K562 (cell line): Measurements from ENCODE around the gene COL24A1. TPM values are rescaled to one million over a fixed set of nuclear protein-coding genes. Genes with fewer than 3 reads are reported as not detected.

Source experiments
- ATAC-seq: fragments of 200-7000 bp; cut with Tn5 transposase; 3 replicates; pipeline ENCODE4 v1.9.1; 2020; ENCODE audit warnings: moderate library complexity
- BruUV-seq: library from RNA; stranded (reverse); fragments of 400-500 nt; replicated peaks from 2 replicates; lab custom pipeline; 2021; lab: Mats Ljungman, UMichigan
- CTCF ChIA-PET: fragments of 300-600 bp; formaldehyde crosslinking; extraction: SDS; loops from one replicate; lab custom pipeline; 2021; ENCODE audit warnings: low intra/inter-chr PET ratio; lab: Yijun Ruan, JAX
- POLR2A ChIA-PET: fragments of 300-600, 350-650 bp; sonication (Branson Sonifier 250); formaldehyde crosslinking; extraction: SDS; loops from one replicate; lab custom pipeline; 2021; ENCODE audit warnings: antibody characterized with exemption, inconsistent platforms; lab: Yijun Ruan, JAX
- DNase-seq, 4 experiments: peaks; one replicate each; pipeline versions ENCODE4 v3.0.0 to v3.0.0-alpha.2; 2011 to 2018; ENCODE audit warnings: low spot score in 3 of 4, mixed read lengths in 3 of 4; ENCODE audit errors: extremely low read depth in 1 of 4
- FAIRE-seq: peaks from 2 replicates; lab custom pipeline; 2011; peaks lifted over from hg19 to GRCh38; lab: Jason Lieb, UNC
- H2AFZ ChIP-seq: 2 replicates; pipeline ENCODE4 v1.6.0; 2011; ENCODE audit warnings: low read depth, low read length, control low read depth, inconsistent platforms
- H3K27ac ChIP-seq: fragments of 200-600 bp; 3 replicates; pipeline ENCODE4 v1.8.0; 2011; ENCODE audit warnings: low read depth, mild to moderate bottlenecking, control low read depth, inconsistent platforms, low read length, moderate library complexity, mixed read lengths; ENCODE audit errors: extremely low read depth
- H3K27me3 ChIP-seq, 2 experiments: fragments of 300-600 bp in 1 of 2; 2 replicates in 1 of 2; 3 replicates in 1 of 2; pipeline versions ENCODE4 v1.6.0 to v1.8.0; 2011; ENCODE audit warnings: inconsistent platforms in 2 of 2, low read length in 2 of 2, mild to moderate bottlenecking in 1 of 2, mixed read lengths in 1 of 2, moderate library complexity in 1 of 2; ENCODE audit not compliant: control insufficient read depth in 2 of 2, insufficient read depth in 2 of 2
- H3K36me3 ChIP-seq: fragments of 300-600 bp; 3 replicates; pipeline ENCODE4 v1.8.0; 2011; ENCODE audit warnings: mild to moderate bottlenecking, low read length, inconsistent platforms; ENCODE audit not compliant: control insufficient read depth, insufficient read depth
- H3K4me1 ChIP-seq, 2 experiments: fragments of 200-600 bp in 1 of 2; replicated peaks in 1 of 2; 2 replicates in 1 of 2; 3 replicates in 1 of 2; pipeline versions ENCODE4 v1.5.1 to v1.8.0; 2011; ENCODE audit warnings: inconsistent platforms in 2 of 2, low read length in 2 of 2, mild to moderate bottlenecking in 1 of 2, mixed read lengths in 1 of 2, moderate library complexity in 1 of 2; ENCODE audit not compliant: control insufficient read depth in 2 of 2, insufficient read depth in 2 of 2
- H3K4me2 ChIP-seq: 2 replicates; pipeline ENCODE4 v1.6.1; 2011; ENCODE audit warnings: low read length, control low read depth, inconsistent platforms, mixed read lengths; ENCODE audit not compliant: insufficient read depth
- H3K4me3 ChIP-seq: fragments of 200-600 bp; sonication (generic), shearing (Covaris generic); 2 replicates; pipeline ENCODE4 v1.5.1; 2016; ENCODE audit warnings: control low read depth, inconsistent platforms
- H3K79me2 ChIP-seq: fragments of 200-600 bp; 3 replicates; pipeline ENCODE4 v1.8.0; 2011; ENCODE audit warnings: low read length, inconsistent platforms; ENCODE audit not compliant: control insufficient read depth, insufficient read depth
- H3K9ac ChIP-seq, 2 experiments: 2 replicates each; pipeline versions ENCODE4 v1.6.0 to v1.6.1; 2011; ENCODE audit warnings: low read depth in 2 of 2, low read length in 2 of 2, control low read depth in 1 of 2, inconsistent platforms in 1 of 2, mild to moderate bottlenecking in 1 of 2, mixed read lengths in 1 of 2; ENCODE audit not compliant: insufficient read depth in 1 of 2
- H3K9me1 ChIP-seq: one replicate; pipeline ENCODE4 v1.6.0; 2011; ENCODE audit warnings: inconsistent platforms, mild to moderate bottlenecking, low read length, moderate library complexity; ENCODE audit not compliant: control insufficient read depth, insufficient read depth
- H3K9me3 ChIP-seq: replicated peaks from 2 replicates; pipeline ENCODE4 v1.5.1; 2011; ENCODE audit warnings: low read depth, low read length, inconsistent platforms; ENCODE audit not compliant: control insufficient read depth, insufficient read depth
- H4K20me1 ChIP-seq: replicated peaks from 2 replicates; pipeline ENCODE4 v1.6.1; 2011; ENCODE audit warnings: low read length, inconsistent platforms, mixed read lengths; ENCODE audit not compliant: control insufficient read depth, insufficient read depth
- CSDE1 ChIP-seq, 2 experiments: fragments of 450-650 bp; IDR thresholded peaks; 2 replicates each; pipeline ENCODE4 v1.6.1; 2016; ENCODE audit warnings: mild to moderate bottlenecking in 1 of 2
- ETV5 ChIP-seq: sonication (generic); formaldehyde crosslinking; IDR thresholded peaks from 2 replicates; pipeline ENCODE4 v1.4.0; 2020; ENCODE audit warnings: low read depth, mild to moderate bottlenecking, missing genetic modification reagents
- MECOM ChIP-seq: fragments of 250-450 bp; sonication (Bioruptor Pico); IDR thresholded peaks from 2 replicates; pipeline ENCODE4 v1.8.0; 2022; ENCODE audit warnings: inconsistent platforms
- NFE2 ChIP-seq: IDR thresholded peaks from 2 replicates; pipeline ENCODE4 v1.6.1; 2014; ENCODE audit warnings: antibody characterized with exemption, low read depth
- PHF20 ChIP-seq: fragments of 450-650 bp; IDR thresholded peaks from 2 replicates; pipeline ENCODE4 v1.6.1; 2018; ENCODE audit not compliant: partially characterized antibody
- SMAD4 ChIP-seq: fragments of 250-450 bp; sonication (Bioruptor Pico); conservative IDR thresholded peaks from 2 replicates; pipeline ENCODE4 v1.8.0; 2021; ENCODE audit warnings: inconsistent platforms, mild to moderate bottlenecking, moderate library complexity
- SP1 ChIP-seq: sonication (generic); formaldehyde crosslinking; IDR thresholded peaks from 2 replicates; pipeline ENCODE4 v1.8.1; 2022; ENCODE audit warnings: mild to moderate bottlenecking, missing genetic modification reagents
- YBX1 ChIP-seq: fragments of 450-650 bp; IDR thresholded peaks from 2 replicates; pipeline ENCODE4 v1.7.1; 2016; ENCODE audit warnings: mild to moderate bottlenecking
- ZNF12 ChIP-seq: sonication (generic); formaldehyde crosslinking; IDR thresholded peaks from 2 replicates; pipeline ENCODE4 v1.4.0; 2020; ENCODE audit warnings: mild to moderate bottlenecking, missing genetic modification reagents
- ZNF551 ChIP-seq: fragments of 250-450 bp; sonication (Bioruptor Pico); IDR thresholded peaks from 2 replicates; pipeline ENCODE4 v1.5.0; 2021; ENCODE audit warnings: mild to moderate bottlenecking, moderate library complexity
- ZNF589 ChIP-seq: fragments of 200-800 bp; sonication (Bioruptor generic); IDR thresholded peaks from 2 replicates; pipeline ENCODE4 v1.6.1; 2016; ENCODE audit warnings: low read depth, missing genetic modification characterization, missing compliant biosample characterization
- ZNF77 ChIP-seq: fragments of 250-450 bp; sonication (Bioruptor Pico); IDR thresholded peaks from 2 replicates; pipeline ENCODE4 v1.5.0; 2020
- WGBS: fragments of 100-300 bp; shearing (Covaris generic); methylation state at CpG from one replicate; pipeline ENCODE4 v1.1.6; 2016; ENCODE audit warnings: low coverage, mixed read lengths; ENCODE audit not compliant: insufficient coverage; ENCODE audit errors: missing lambda C conversion rate; 5-methylcytosine and 5-hydroxymethylcytosine counted together
- in situ Hi-C: fragments of 300-500 bp; cut with MboI; formaldehyde crosslinking; loops from 4 replicates; pipeline ENCODE4 v1.15.0; 2018; ENCODE audit warnings: inconsistent platforms, mixed read lengths
- intact Hi-C: fragments of 100-400 bp; cut with micrococcal nuclease; formaldehyde crosslinking; loops from 2 replicates; pipeline ENCODE4 v1.14.2; 2022
- polyA plus RNA-seq, 8 experiments: library from polyadenylated mRNA; depleted of rRNA in 4 of 8; stranded (reverse) in 5 of 8; unstranded in 3 of 8; fragments of >200 nt; fragmentation: Nextera tagmentation in 2 of 8; fragmentation: Illumina TruSeq in 1 of 8; extraction: Ambion mirVana in 2 of 8; extraction: Trizol in 1 of 8; gene quantifications; 2 replicates each; pipeline versions ENCODE4 v1.2.1 to v1.2.3, GENCODE V29; 2011 to 2014; ENCODE audit warnings: inconsistent platforms in 1 of 8, missing spikeins in 1 of 8
- total RNA-seq, 7 experiments: library from RNA; depleted of rRNA in 6 of 7; stranded (reverse); fragments of >200 nt in 6 of 7; fragmentation: Illumina TruSeq in 2 of 7; extraction: Trizol in 2 of 7; gene quantifications; 2 replicates each; pipeline versions ENCODE4 v1.2.1 to v1.2.3, GENCODE V29; 2011 to 2021; ENCODE audit warnings: low replicate concordance in 1 of 7
- TF ChIP-seq, protein P1 (sequence below): fragments of 450-650 bp; IDR thresholded peaks from 2 replicates; pipeline ENCODE4 v1.6.1; 2016
- TF ChIP-seq, protein P2 (sequence below): fragments of 250-450 bp; sonication (Bioruptor Pico); IDR thresholded peaks from 2 replicates; pipeline ENCODE4 v1.8.0; 2021; ENCODE audit warnings: moderate library complexity, mild to moderate bottlenecking, inconsistent platforms
- TF ChIP-seq, protein P3 (sequence below): fragments of 450-650 bp; formaldehyde crosslinking; conservative IDR thresholded peaks from 2 replicates; pipeline ENCODE4 v1.4.0; 2022; ENCODE audit warnings: mild to moderate bottlenecking, missing genetic modification characterization

The COL24A1 gene
- total and polyA plus RNA-seq, 9 of the 15 experiments (the other 6 are each of a cell fraction or from before 2014, with no cell fraction given) = 0.01 to 0.06 (median 0.03) TPM; not detected in 2

GRCh38 chr1:85962457-85962856 lies 194.1 kb downstream of the COL24A1 start:
- intact Hi-C loops (no loop called here), in situ Hi-C loops (no loop called here)
- H3K9ac ChIP-seq = no peak overlapping the region
- no peak overlapping the region for H2AFZ ChIP-seq
- 0% methylated on average over 2 of the region's 2 CpGs for WGBS
- no peaks in the 10 kb centered on the region for H4K20me1 ChIP-seq
- POLR2A ChIA-PET = no interaction called here
- no peak overlapping the region for H3K4me3 ChIP-seq
- no peaks in the 10 kb centered on the region for H3K27me3 ChIP-seq
- H3K36me3 ChIP-seq = no peaks in the 10 kb centered on the region
- ATAC-seq = no peak
- no peak for DNase-seq
- H3K79me2 ChIP-seq = no peaks in the 10 kb centered on the region
- H3K27ac ChIP-seq = no peak overlapping the region
- FAIRE-seq = no peak
- no TSS peak for BruUV-seq
- CTCF ChIA-PET = no interaction called here
- TF ChIP-seq ZNF589 (CRISPR knock-in tag) = no peak
- TF ChIP-seq, all 486 proteins: peak for 0
- no peaks in the 10 kb centered on the region for H3K9me1 ChIP-seq
- H3K4me2 ChIP-seq = no peak overlapping the region
- H3K4me1 ChIP-seq = no peaks in the 10 kb centered on the region
- no peaks in the 10 kb centered on the region; the same call in 1 of the 2 replicates for H3K9me3 ChIP-seq

DNA sequence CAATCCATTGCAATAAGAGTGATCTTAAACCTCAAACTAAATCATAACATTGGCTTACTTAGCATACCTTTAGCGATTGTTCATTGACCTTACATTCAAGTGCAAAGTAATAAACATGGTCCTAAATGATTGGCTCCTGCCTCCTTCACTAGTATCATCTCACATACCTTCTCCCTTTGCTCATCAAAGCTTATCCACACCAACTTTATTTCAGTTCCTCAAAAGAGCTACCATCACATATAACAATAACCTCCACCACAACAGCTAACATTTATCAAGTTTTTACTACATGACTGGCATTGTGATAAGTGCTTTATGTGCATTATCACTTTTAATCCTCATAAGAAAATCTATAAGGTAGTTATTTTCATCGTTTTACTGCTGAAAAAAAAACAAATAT lies 198.8 kb downstream of the COL24A1 start:
- WGBS = 0% methylated on average over 2 of the region's 2 CpGs
- H3K4me3 ChIP-seq = no peak overlapping the region
- FAIRE-seq (no peak), DNase-seq (no peak), ATAC-seq (no peak)
- no peak overlapping the region for H3K27ac ChIP-seq
- no peaks in the 10 kb centered on the region for H3K4me1 ChIP-seq
- H3K79me2 ChIP-seq = no peaks in the 10 kb centered on the region
- intact Hi-C loops = no loop called here
- in situ Hi-C loops = no loop called here
- no TSS peak for BruUV-seq
- H3K9me3 ChIP-seq = no peaks in the 10 kb centered on the region; the same call in 1 of the 2 replicates
- no peak overlapping the region for H2AFZ ChIP-seq
- ChIA-PET CTCF (no interaction called here), POLR2A (no interaction called here)
- TF ChIP-seq NFE2 (no peak), PHF20 (no peak), SMAD4 (CRISPR knock-in tag) (no peak), CSDE1 (IDR thresholded peaks at IDR 0.05) (no peak), ZNF551 (CRISPR knock-in tag) (no peak), ZNF12 (no peak), ZNF77 (no peak), MECOM (CRISPR knock-in tag) (no peak), YBX1 (no peak), SP1 (CRISPR knock-in tag) (no peak), ETV5 (CRISPR knock-in tag) (no peak)
- TF ChIP-seq, protein P1, sequence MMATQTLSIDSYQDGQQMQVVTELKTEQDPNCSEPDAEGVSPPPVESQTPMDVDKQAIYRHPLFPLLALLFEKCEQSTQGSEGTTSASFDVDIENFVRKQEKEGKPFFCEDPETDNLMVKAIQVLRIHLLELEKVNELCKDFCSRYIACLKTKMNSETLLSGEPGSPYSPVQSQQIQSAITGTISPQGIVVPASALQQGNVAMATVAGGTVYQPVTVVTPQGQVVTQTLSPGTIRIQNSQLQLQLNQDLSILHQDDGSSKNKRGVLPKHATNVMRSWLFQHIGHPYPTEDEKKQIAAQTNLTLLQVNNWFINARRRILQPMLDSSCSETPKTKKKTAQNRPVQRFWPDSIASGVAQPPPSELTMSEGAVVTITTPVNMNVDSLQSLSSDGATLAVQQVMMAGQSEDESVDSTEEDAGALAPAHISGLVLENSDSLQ = no peak
- TF ChIP-seq, protein P2, sequence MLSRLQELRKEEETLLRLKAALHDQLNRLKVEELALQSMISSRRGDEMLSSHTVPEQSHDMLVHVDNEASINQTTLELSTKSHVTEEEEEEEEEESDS (CRISPR knock-in tag) = no peak
- TF ChIP-seq, protein P3, sequence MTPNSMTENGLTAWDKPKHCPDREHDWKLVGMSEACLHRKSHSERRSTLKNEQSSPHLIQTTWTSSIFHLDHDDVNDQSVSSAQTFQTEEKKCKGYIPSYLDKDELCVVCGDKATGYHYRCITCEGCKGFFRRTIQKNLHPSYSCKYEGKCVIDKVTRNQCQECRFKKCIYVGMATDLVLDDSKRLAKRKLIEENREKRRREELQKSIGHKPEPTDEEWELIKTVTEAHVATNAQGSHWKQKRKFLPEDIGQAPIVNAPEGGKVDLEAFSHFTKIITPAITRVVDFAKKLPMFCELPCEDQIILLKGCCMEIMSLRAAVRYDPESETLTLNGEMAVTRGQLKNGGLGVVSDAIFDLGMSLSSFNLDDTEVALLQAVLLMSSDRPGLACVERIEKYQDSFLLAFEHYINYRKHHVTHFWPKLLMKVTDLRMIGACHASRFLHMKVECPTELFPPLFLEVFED (CRISPR knock-in tag) = no peak
- H3K36me3 ChIP-seq = no peaks in the 10 kb centered on the region
- H4K20me1 ChIP-seq = no peaks in the 10 kb centered on the region
- H3K27me3 ChIP-seq = no peaks in the 10 kb centered on the region
- H3K9me1 ChIP-seq = no peaks in the 10 kb centered on the region
- H3K9ac ChIP-seq = no peak overlapping the region
- no peak overlapping the region for H3K4me2 ChIP-seq
